ENCODE results near the gene ZNF862. TPM values are rescaled to one million over a fixed set of nuclear protein-coding genes. Genes with fewer than 3 reads are reported as not detected.

Gene ZNF862
- total RNA-seq, 1 donor from 2014 or later, result 12.8 TPM

DNA sequence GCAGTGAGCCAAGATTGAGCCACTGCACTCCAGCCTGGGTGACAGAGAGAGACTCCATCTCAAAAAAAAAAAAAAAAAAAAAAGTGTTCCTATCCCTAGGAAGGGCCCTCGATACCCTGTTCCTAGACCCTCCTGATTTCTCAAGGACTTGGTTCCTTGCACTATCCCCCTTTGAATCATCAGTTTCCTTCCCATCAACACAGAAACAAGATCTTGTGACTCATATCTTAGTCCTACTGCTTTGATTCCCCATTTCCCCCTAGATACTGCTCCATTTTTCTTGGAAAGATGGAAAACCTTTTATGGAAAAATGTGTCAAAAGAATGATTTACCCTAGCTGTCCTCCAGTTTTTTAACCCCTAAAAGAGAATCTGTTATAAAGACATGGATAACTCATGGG is 1.7 kb upstream of the ZNF862 start:
- intact Hi-C loops (cut with DNase I), result loop anchor here (5.0 kb wide), 2 partner anchors 36 to 119 kb away; partner anchors contain the start of gene ATP6V0E2
- no peak for DNase-seq (ENCODE audit: low spot score)

DNA sequence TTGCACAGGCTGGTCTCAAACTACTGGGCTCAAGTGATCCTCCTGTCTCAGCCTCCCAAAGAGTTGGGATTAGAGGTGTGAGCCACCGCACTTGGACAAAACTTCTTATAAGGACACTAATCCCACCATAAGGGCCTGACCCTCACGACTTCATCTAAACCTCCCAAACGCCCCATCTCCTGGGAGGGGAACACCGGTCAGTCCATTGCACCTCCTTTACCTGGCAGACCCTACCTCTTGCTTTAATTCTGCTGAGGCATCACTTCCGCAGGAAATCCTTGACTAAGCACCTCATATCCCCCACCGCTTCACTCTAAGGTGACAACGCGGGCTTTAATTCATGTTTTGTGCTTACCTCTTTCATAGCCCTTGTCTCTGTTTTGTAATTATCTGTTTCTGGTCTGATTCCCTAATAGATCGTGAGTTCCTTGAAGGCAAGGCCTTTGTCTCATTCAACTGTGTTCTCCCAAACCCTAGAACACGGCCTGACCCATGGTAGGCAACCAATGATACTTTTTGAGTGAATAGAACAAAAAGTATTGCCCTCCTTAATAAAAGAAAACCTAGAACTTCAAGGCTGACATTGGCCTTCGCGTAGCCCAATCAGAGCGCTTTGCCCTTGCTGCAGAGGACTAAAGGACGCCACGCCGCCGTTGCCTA is 481 bp upstream of the ZNF862 start:
- intact Hi-C loops (cut with DNase I), result loop anchor here (1.0 to 5.0 kb wide), 3 partner anchors 35 to 120 kb away; partner anchors contain the start of gene ATP6V0E2
- no peak for DNase-seq (ENCODE audit: low spot score)

DNA sequence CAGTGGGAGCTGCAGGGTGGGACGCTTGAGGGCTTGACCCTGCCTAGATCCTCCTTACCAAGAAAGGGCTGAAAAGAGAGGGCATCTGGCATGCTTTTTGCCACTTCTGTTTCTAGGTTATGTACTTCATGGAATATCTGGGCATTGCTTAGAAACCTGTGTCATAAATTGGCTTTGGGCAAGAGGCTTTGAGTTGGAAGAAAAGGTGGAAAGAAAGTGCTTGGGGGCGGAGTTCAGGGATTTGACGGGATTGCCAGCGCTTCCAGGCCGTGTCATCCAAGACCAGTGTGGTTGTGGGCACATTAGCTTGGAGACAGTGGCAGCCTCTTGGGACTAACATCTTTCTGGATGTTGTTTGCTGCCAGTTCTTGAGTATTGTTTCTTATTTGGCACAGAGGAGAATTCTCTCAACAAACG is 825 bp downstream of the ZNF862 start:
- intact Hi-C loops (cut with DNase I), result loop anchor here (1.0 to 5.0 kb wide), 3 partner anchors 33 to 122 kb away; partner anchors contain the start of gene ATP6V0E2
- DNase-seq (ENCODE audit: low spot score), result no peak

DNA sequence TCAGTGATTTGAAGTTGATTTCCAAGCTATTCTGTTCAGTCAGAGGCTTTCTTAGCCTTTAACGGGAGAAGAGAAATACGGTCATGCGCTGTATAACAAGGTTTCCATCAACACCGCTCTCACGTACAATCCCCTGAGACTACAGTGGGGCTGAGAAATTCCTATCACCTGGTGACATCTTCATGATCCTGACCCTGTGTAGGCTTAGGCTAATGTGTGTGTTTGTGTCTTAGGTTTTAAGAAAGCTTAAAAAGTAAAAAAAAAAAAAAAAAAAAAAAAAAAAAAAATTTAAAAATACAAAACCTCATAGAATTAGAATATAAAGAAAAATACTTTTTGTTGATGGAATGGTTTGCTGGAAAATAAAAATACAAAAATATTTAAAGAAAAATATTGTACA is 1.8 kb downstream of the ZNF862 start:
- intact Hi-C loops (cut with DNase I), result loop anchor here (5.0 kb wide), 2 partner anchors 32 to 123 kb away; partner anchors contain the start of gene ATP6V0E2
- no peak for DNase-seq (ENCODE audit: low spot score)

- intact Hi-C loops (cut with DNase I), result no loop called here
- no peak for DNase-seq (ENCODE audit: low spot score)
These were observed 5.4 kb downstream of the ZNF862 start for GRCh38 chr7:149843566-149843965.

DNA sequence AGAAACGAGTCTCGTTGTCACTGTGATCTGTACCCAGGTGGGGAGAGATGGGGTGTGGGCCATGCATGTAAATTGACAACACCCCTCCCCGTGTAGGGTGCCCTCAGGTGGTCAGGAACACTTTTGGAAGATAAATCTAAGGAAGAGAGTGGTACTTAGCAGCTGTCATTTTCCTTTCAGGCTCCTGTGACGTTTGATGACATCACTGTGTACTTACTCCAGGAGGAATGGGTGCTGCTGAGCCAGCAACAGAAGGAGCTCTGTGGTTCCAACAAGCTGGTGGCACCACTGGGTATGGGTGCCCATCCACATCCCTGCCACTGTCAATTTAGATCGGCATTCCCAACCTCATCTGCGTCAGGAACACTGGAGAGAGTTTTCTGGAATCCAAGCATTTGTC is 6.3 kb downstream of the ZNF862 start:
- DNase-seq (ENCODE audit: low spot score), result no peak
- intact Hi-C loops (cut with DNase I), result no loop called here

GRCh38 chr7:149845257-149845980 is 7.2 kb downstream of the ZNF862 start:
- intact Hi-C loops (cut with DNase I), result no loop called here
- no peak for DNase-seq (ENCODE audit: low spot score)

DNA sequence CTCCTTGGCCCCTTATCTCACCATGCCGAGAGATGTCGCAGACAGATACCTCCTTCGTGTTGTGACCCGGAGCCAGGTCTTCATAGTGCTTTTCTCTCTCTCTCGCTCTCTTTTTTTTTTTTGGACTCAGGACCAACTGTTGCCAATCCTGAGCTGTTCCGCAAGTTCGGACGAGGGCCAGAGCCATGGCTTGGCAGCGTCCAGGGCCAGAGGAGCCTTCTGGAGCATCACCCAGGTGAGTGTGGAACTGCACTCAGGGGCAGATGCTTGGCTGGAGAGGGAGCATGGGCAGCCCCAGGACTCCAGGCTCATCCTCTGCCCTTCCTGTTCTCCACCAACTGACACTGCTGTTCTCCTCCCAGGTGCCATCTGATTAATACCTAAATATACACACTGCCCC is 7.8 kb downstream of the ZNF862 start:
- DNase-seq (ENCODE audit: low spot score), result no peak
- intact Hi-C loops (cut with DNase I), result no loop called here

- intact Hi-C loops (cut with DNase I), result no loop called here
- DNase-seq (ENCODE audit: low spot score), result no peak
These were observed 8.4 kb downstream of the ZNF862 start for GRCh38 chr7:149846436-149847046.

GRCh38 chr7:149849174-149849573 is 11.0 kb downstream of the ZNF862 start:
- DNase-seq (ENCODE audit: low spot score), result no peak
- intact Hi-C loops (cut with DNase I), result no loop called here

GRCh38 chr7:149850007-149850594 is 11.9 kb downstream of the ZNF862 start:
- intact Hi-C loops (cut with DNase I), result no loop called here
- no peak for DNase-seq (ENCODE audit: low spot score)

DNA sequence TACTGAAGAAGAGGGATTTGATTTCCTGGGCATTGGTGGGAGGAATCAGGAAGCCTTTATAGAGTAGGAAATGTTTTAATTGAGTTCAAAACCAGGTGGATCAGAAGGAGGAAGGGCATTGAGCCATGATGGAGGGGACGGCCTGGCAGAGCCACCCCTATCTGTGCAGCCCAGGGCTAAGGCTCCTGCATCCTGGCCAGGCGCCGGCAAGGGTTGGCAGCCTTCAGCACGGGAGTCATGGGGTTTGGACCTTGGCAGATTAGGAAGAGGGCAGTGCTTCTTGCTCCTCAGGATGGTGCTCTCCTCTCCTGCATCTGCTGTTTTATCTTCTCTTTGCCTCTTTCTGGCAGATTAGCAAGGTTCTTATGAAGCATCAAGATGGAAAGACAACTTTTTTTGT is 12.5 kb downstream of the ZNF862 start:
- no peak for DNase-seq (ENCODE audit: low spot score)
- intact Hi-C loops (cut with DNase I), result no loop called here

GRCh38 chr7:149851449-149851848 is 13.3 kb downstream of the ZNF862 start:
- DNase-seq (ENCODE audit: low spot score), result no peak
- intact Hi-C loops (cut with DNase I), result no loop called here

DNA sequence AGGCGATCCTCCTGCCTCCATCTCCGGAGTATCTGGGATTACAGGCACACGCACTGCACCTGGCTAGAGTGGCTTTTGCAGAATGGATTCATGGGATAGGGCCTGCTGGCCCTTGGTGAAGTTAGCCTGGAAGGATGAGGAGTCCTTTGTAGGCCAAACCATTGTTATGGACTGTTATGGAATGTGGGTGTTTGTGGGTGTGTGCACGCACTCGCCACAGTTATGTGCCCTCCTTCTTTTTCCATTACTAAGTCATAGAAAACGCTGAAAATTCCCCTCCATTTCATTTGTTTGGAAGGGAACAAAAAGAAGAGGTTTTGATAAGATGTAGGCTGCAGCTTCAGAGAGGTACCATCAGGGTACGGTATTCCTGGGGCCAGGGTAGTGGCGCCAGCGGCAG is 15.0 kb downstream of the ZNF862 start:
- intact Hi-C loops (cut with DNase I), result no loop called here
- no peak for DNase-seq (ENCODE audit: low spot score)

DNA sequence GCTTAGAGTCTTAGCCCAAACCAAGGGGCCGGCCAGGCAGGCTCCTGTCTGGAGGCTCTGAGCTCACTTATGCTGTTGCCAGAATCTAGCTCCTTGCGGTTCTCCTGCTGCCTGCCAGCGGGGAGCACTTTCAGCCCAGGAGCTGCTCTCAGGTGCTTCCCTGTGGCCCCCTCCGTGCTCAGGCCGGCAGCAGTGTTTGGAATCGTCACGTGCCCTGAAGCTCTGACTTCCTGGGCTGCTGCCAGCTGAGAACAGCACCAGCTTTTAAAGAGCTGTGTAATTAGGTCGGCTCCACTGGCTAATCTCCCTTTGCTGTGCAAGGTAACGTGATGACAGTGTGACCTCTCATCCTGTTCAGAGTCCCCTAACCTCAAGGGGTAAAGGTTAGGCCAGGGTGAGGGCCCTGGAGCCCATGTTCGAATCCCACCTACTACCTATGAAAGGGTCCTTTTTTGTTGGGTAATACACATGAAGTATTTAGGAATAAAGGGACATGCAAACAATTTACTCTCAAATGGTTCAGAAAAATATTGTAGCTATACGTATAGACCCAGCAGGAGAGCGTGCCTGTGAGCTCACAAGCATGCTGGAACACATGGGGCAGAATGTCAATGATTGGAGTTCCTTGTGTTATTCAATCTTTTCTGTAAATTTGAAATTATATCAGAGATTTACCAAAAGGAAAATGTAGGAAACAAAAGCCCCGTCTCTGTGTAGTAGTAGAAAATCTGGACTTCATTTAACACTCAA is 16.6 kb downstream of the ZNF862 start:
- intact Hi-C loops (cut with DNase I), result no loop called here

DNA sequence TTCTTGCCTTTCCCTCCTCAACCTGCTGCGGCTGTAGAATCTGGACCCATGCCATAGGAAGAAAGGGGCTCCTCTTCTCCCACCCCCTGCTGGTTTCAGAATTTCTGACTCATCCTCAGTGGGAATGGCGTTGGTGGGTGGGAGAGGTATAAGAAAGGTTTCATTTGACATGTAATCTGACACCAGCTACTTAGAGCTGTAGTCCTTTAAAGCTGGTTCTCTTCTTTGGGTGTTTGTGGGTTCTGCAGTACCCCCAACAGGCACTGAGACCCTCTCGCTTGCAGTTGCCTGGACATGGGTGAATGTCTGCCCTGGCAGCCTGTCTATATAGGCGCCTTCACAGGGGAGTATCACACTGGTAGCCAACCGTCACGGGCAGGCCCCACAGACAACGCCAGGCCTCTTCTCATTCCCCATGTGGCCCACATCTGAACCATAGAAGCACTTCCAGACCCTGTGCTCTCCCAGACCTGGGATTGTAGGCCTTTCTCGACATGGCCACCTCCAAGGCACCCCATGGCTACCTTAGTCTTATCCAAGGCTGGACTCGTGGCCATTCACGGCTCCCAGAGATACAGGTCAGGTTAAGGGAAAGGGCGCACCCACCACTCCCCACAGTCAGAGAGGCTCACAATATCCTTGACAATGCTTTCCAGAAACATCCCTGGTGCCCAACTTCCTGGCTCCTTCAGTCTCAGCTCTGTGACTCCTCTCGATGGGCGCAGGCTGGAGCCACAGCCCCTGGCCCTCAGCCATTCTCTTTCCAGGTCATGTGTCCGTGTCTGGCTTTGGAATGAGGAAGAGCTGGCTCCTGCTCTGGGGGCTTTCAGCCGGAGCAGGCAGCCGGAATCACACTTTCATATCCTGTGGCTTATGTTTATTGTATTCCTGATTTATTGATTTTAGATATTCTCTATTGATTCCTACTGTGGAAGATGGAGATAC is 17.5 kb downstream of the ZNF862 start:
- intact Hi-C loops (cut with DNase I), result no loop called here
- DNase-seq (ENCODE audit: low spot score), result no peak

More for the DNA sequence above, 16.6 kb downstream of the ZNF862 start:
- no peak for DNase-seq (ENCODE audit: low spot score)

GRCh38 chr7:149856583-149856982 is 18.4 kb downstream of the ZNF862 start:
- DNase-seq (ENCODE audit: low spot score), result no peak
- intact Hi-C loops (cut with DNase I), result no loop called here

DNA sequence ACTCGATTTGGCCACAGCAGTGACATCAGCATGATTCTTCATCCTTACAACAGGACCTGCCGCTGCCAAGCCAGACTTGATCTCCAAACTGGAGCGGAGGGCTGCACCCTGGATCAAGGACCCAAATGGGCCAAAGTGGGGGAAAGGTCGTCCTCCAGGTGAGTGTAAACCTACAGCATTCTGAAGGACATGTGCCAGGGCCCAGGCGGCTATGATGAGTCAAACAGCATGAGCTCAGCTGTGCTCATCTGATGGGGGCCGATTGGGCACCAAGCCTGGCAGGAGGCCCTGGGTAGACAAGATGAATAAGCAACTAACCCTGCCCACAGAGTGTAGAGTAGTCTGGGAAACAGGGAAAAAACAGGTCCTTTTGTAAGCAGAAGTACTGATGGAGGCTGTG is 21.2 kb downstream of the ZNF862 start:
- DNase-seq (ENCODE audit: low spot score), result no peak
- intact Hi-C loops (cut with DNase I), result no loop called here

- no peak for DNase-seq (ENCODE audit: low spot score)
- intact Hi-C loops (cut with DNase I), result no loop called here
These were observed 21.7 kb downstream of the ZNF862 start for GRCh38 chr7:149859876-149860275.

Measured in cardiac septum (tissue), 1 donor.